HG02884 (cell line): Measurements from ENCODE around the gene ROBO2.

Experiments used
- ATAC-seq: cut with Tn5 transposase; IDR thresholded peaks from one replicate; pipeline ENCODE4 v1.9.1; 2021; ENCODE audit warnings: mild to moderate bottlenecking, moderate library complexity; ENCODE audit not compliant: unreplicated experiment

Gene ROBO2

GRCh38 chr3:77541203-77541922, 501.5 kb downstream of the ROBO2 start:
- no peak for ATAC-seq

- ATAC-seq = no peak
Observed at GRCh38 chr3:77546246-77546645, 506.3 kb downstream of the ROBO2 start.

- no peak for ATAC-seq
Observed at GRCh38 chr3:77549034-77549433, 509.1 kb downstream of the ROBO2 start.

- no peak for ATAC-seq
Observed at GRCh38 chr3:77553240-77553639, 513.3 kb downstream of the ROBO2 start.

DNA sequence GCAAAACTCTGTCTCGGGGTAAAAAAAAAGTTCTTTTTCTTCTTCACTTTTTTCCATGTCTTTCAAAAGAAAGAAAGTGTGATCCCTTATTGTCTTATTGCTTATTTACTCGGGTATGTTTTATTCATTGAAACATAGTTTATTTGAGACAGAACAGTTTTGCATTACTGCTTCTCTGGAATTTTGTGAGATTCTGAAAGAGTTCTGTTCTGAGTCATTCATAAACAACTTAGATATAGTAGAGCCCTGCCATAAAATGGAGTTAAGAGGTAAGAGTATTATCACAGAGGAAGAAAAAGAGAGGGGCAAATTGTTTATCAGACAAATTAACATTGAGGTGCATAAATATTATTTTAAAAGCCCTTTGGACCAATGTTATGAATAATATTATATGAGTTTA, 522.2 kb downstream of the ROBO2 start:
- no peak for ATAC-seq

GRCh38 chr3:77563012-77563411, 523.1 kb downstream of the ROBO2 start:
- ATAC-seq = no peak

DNA sequence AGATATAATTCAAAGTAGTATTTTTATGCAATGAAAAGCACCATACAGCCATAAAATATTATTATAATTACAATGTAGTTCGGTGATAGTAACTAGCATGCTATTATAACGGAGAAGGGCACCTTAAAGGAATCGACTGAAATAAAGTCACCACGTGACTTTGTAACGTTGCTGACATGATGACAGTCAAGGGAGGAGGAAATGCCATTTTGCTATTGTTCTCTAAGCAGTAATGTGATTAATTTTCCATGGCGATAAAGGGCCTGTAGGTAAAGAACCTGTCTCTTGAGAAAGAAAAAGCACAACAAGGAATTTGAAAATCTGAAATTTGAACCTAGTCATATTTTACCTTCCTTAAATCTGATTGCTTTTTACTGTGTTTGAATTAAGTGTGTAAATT, 526.2 kb downstream of the ROBO2 start:
- ATAC-seq = no peak

DNA sequence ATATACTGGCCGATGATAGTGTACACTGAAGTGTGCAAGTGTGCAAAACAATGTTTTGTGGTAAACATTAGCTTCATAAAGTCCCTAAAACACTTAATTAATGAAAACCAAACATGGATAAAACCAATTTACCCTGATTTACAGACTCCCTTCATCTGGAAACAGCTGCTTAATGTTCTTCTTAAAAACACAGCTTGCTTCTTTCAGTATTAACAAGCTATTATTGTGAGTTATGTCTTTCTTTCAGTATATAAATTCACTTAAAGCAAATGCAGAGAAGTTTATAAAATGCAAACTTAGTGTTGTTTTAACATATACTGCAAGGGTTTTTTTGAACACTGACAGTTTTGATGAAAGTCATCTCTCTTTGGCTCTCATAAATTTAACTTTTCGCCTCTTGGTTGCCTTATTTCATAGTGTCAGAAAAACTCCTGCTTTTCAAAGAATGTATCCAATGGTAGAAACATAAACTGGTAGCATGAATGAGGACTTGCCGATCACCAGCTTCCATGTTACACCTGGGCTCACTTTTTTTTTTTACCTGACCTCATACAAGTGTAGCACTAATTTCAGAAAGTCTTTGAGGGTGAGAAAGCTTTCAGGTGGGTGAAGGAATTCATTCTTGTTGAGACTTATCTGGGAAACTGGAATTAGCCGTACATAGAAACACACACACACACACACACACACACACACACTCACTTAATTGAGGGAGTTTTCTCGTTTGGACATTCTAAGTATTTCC, 532.2 kb downstream of the ROBO2 start:
- no peak for ATAC-seq

DNA sequence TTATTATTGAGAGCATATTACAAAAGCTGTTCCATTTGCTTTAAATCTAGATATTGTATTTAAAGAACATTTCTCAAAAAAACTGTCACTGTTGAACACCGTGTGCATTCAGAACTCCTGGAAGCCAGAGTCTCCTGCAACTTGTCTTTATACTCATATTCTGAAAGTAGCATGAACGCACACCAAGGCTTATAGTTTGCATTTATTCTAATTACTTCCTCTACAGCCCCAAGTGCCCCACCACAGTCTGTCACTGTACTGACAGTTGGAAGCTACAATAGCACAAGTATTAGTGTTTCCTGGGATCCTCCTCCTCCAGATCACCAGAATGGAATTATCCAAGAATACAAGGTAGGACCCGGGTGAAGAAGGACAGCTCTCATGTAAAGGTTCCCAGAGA, 537.4 kb downstream of the ROBO2 start:
- no peak for ATAC-seq

- no peak for ATAC-seq
Observed at GRCh38 chr3:77586216-77586615, 546.3 kb downstream of the ROBO2 start.

- ATAC-seq = no peak
Observed at GRCh38 chr3:77588863-77589262, 549.0 kb downstream of the ROBO2 start.

GRCh38 chr3:77590191-77590590, 550.3 kb downstream of the ROBO2 start:
- ATAC-seq = no peak

DNA sequence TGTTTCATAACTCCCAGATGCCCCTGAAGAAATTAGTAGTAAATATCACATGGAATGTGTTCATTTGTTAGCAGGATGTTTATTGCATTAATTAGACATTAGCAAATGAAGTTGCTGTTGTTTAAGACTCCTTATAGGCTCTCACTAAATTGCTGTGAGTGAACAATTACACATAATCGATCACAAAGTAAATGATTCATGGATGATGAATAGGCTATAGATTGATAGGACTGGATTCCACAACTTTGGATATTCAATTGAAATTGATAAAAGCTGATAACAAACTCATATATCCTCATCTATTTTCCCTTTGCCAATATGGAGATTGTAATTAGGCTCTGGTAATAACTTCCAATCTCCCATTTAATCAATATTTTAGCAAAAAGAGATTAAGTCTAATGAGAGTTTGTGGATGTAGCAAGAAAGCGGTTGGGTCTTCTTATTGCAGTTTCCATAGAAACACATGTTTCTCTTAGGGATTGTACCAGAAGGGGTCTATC, 555.5 kb downstream of the ROBO2 start:
- no peak for ATAC-seq

- no peak for ATAC-seq
Observed at GRCh38 chr3:77599948-77600347, 560.0 kb downstream of the ROBO2 start.

GRCh38 chr3:77601823-77602415, 562.0 kb downstream of the ROBO2 start:
- ATAC-seq = no peak

DNA sequence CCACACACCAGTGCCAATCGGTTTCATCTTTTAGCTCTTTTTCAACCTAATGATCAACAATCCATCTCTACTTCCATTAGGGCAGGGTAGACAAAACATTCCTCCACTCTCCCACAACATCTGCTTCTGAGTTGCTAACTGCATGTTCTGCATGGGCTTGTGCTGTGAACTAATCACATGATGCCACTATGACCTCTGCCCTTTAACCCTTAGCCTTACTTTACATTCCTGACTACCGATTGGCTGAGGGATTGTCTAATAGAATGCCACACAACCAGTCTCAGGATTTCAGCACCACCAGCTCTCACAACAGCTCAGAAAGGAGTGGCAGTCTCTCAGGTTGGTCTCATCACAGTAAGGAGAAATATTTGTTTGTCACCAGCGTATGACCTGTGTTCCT, 562.8 kb downstream of the ROBO2 start:
- ATAC-seq = no peak

- no peak for ATAC-seq
Observed at GRCh38 chr3:77605308-77605707, 565.4 kb downstream of the ROBO2 start.

DNA sequence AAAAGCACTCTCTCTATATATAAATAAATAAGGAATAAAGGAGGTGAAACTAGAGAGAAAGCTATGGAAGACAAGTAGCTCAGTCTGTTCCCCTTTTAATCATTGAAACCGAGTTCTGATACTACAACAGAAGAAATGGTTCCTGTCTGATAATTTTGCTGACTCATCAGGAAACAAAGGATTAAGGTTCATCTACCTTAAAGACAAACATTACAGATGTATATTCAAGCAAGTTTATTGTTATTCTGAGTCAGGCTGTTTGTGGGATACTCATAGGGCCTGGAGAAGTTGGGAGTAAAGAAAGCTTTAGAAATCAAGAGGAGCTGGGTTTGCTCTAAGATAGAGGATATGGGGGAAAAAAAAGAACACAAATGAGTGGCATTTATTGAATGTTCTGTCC, 566.0 kb downstream of the ROBO2 start:
- no peak for ATAC-seq

GRCh38 chr3:77606372-77606771, 566.5 kb downstream of the ROBO2 start:
- no peak for ATAC-seq

DNA sequence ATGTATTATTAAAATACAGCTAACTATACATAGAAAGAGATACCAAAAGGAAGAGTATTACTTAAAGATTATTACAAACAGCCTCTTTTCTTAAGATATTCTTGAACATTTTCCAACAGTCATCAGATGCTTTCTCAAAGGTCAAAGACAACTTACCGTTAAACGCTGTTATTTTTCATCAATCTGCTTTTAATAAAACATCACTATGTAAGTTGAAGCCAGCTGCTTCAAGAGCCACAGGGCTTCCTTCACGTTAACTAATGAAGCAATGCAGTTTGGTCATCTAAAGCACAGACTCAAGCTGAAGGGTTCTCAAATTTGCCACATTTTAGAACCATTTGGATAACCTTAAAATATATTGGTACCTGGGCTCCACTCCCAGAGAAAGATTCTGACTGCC, 578.8 kb downstream of the ROBO2 start:
- no peak for ATAC-seq

DNA sequence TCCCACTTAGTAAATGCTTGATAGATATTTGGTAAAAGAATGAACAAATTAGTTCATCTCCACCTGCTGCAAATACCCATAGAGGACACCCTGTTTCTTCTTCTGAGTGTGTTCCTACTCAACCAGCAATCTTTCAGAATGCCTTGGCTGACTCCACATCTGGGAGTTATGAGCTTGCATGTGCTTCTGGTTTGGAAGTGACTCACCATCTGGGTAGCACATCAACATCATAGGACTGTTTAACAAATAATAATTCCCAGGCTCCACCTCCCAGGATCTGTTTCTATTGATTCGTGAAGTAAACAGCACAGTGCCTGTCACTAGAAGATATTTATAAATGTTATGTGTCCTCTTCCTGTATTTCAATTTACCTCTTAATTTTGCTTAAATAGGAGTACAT, 580.1 kb downstream of the ROBO2 start:
- no peak for ATAC-seq

DNA sequence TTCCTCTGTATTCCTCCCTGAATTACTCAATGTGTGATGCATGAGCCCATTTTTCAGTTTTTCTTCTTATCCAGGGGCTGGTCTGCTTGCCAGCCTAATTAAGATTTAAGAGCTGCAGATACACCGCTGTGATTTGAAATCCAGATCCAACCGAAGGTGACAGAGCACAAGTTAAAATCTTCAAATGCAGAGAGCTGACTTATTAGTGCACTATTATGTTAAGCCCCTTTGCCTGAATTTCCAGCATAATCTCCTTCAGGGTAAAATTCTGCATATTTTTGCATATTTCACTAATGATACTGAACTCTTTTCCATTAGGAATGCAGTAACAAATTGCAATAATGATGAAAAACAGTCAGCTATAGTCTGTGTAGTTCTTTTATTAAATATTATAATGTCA, 583.6 kb downstream of the ROBO2 start:
- no peak for ATAC-seq
